Measurements from ENCODE around the gene RAB1A. TPM values are rescaled to one million over a fixed set of nuclear protein-coding genes. Genes with fewer than 3 reads are reported as not detected.

Gene RAB1A
- total and polyA plus RNA-seq, 9 of the 15 experiments (the other 6 are each of a cell fraction or from before 2014, with no cell fraction given), result 43.8 to 163 (median 67.7) TPM

- TF ChIP-seq SRF (CRISPR knock-in tag; IDR thresholded peaks at IDR 0.05) (no peak), MAFK (IDR thresholded peaks at IDR 0.05; ENCODE audit: low read length) (peak; percentile 43; the same call in 1 of the 2 replicates), CUX1 (CRISPR knock-in tag; IDR thresholded peaks at IDR 0.05) (no peak), BRF2 (IDR thresholded peaks at IDR 0.05; ENCODE audit: borderline replicate concordance, insufficient read depth, insufficient read length) (no peak), SMAD2 (IDR thresholded peaks at IDR 0.05; ENCODE audit: low read depth, low read length) (no peak), PHF20 (IDR thresholded peaks at IDR 0.05; ENCODE audit: partially characterized antibody) (no peak), ATF3 (IDR thresholded peaks at IDR 0.05) (peak; percentile 80), ATF3 (CRISPR knock-in tag; conservative IDR thresholded peaks at IDR 0.05) (0 out of 2 replicates have a peak, but pooled peaks have one; percentile 23), DPF2 (IDR thresholded peaks at IDR 0.05) (peak; percentile 60), TAF7 (tag; IDR thresholded peaks at IDR 0.05) (no peak), HDAC2 (IDR thresholded peaks at IDR 0.05) (no peak; the same call in 1 of the 2 replicates), RBM22 (IDR thresholded peaks at IDR 0.05; ENCODE audit: low read depth, low read length, poor library complexity, severe bottlenecking) (no peak), ZNF311 (CRISPR knock-in tag; IDR thresholded peaks at IDR 0.05) (no peak), TAF1 (IDR thresholded peaks at IDR 0.05; ENCODE audit: control insufficient read depth, extremely low read depth, insufficient read depth, low read length, severe bottlenecking) (no peak), ARHGAP35 (IDR thresholded peaks at IDR 0.05; ENCODE audit: partially characterized antibody) (no peak), ZC3H11A (IDR thresholded peaks at IDR 0.05; ENCODE audit: low read depth, low read length) (no peak), ERF (CRISPR knock-in tag; IDR thresholded peaks at IDR 0.05) (no peak), MAX (CRISPR knock-in tag; IDR thresholded peaks at IDR 0.05) (peak; percentile 73), ZFPM2 (CRISPR knock-in tag; IDR thresholded peaks at IDR 0.05) (no peak), CSDE1 (IDR thresholded peaks at IDR 0.05) (no peak), CBX1 (IDR thresholded peaks at IDR 0.05; ENCODE audit: low read depth) (no peak), GATAD2B (IDR thresholded peaks at IDR 0.05; ENCODE audit: borderline replicate concordance) (no peak)
Observed at GRCh38 chr2:65064728-65065552, 65.0 kb downstream of the RAB1A start (continued).

All from K562 (cell line).